Fibroblast of lung (primary cell): ENCODE data around the gene C16orf87.

Experiments used
- EZH2 ChIP-seq: IDR thresholded peaks from 2 replicates; pipeline ENCODE4 v1.5.1; 2012; ENCODE audit warnings: low read length, control low read depth, mild to moderate bottlenecking; ENCODE audit errors: missing control alignments
- TF ChIP-seq, protein P1 (sequence below), 2 donors: IDR thresholded peaks in 1 of 2; conservative IDR thresholded peaks in 1 of 2; 1 replicate in 1 of 2; 2 replicates in 1 of 2; pipeline ENCODE4 v1.5.1; 2011 to 2012; ENCODE audit warnings: low read length in 2 of 2, control low read depth in 1 of 2, inconsistent platforms in 1 of 2, low read depth in 1 of 2, mild to moderate bottlenecking in 1 of 2

DNA sequence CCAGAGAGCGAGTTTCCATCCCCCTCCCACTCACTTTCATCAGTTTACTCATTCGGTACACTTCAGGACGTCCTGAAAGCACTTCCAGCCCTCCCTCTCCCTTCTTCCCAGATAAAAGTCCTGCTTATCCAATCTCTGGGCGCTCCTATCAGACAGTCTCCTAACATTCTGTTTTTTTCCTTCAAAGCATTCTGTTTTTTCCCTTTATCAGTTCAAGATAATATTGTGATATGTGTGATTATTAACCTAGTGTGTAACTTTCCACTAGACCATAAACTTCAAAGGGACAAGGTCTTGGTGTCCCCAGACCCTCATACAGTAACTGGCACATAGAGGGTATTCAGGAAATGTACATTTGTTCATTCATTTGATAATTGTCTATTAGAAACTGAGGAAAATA lies 24.4 kb upstream of the C16orf87 start:
- TF ChIP-seq, protein P1, sequence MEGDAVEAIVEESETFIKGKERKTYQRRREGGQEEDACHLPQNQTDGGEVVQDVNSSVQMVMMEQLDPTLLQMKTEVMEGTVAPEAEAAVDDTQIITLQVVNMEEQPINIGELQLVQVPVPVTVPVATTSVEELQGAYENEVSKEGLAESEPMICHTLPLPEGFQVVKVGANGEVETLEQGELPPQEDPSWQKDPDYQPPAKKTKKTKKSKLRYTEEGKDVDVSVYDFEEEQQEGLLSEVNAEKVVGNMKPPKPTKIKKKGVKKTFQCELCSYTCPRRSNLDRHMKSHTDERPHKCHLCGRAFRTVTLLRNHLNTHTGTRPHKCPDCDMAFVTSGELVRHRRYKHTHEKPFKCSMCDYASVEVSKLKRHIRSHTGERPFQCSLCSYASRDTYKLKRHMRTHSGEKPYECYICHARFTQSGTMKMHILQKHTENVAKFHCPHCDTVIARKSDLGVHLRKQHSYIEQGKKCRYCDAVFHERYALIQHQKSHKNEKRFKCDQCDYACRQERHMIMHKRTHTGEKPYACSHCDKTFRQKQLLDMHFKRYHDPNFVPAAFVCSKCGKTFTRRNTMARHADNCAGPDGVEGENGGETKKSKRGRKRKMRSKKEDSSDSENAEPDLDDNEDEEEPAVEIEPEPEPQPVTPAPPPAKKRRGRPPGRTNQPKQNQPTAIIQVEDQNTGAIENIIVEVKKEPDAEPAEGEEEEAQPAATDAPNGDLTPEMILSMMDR (conservative IDR thresholded peaks at IDR 0.05 in 1 of 2, IDR thresholded peaks at IDR 0.05 in 1 of 2; ENCODE audit: low read depth in 1 of 2, low read length in 2 of 2) = no peak
- no peak for TF ChIP-seq EZH2
